HepG2 (cell line): ENCODE results near the gene NAGK. TPM values are rescaled to one million over a fixed set of nuclear protein-coding genes. Genes with fewer than 3 reads are reported as not detected.

Experiments used
- ATF4 ChIP-seq, 2 experiments: fragments of 450-650 bp in 1 of 2; sonication (generic) in 1 of 2; formaldehyde crosslinking; IDR thresholded peaks; 2 replicates each; pipeline versions ENCODE4 v1.5.0 to v1.8.0; 2020 to 2022; ENCODE audit warnings: mild to moderate bottlenecking in 1 of 2, missing genetic modification reagents in 1 of 2
- HDAC2 ChIP-seq: sonication (generic); formaldehyde crosslinking; IDR thresholded peaks from 2 replicates; pipeline ENCODE4 v1.4.0; 2020; ENCODE audit warnings: missing genetic modification reagents
- IRX3 ChIP-seq: sonication (generic); formaldehyde crosslinking; IDR thresholded peaks from 2 replicates; pipeline ENCODE4 v1.8.1; 2023; ENCODE audit warnings: mild to moderate bottlenecking, low read depth, missing genetic modification reagents, borderline replicate concordance
- JUN ChIP-seq: sonication (generic); formaldehyde crosslinking; IDR thresholded peaks from 2 replicates; pipeline ENCODE4 v1.4.0; 2020; ENCODE audit warnings: mild to moderate bottlenecking, missing genetic modification reagents
- MXD4 ChIP-seq: IDR thresholded peaks from 2 replicates; pipeline ENCODE4 v1.6.1; 2016; ENCODE audit warnings: mild to moderate bottlenecking, missing biosample characterization, missing genetic modification reagents
- NCOA1 ChIP-seq: sonication (generic); formaldehyde crosslinking; IDR thresholded peaks from 2 replicates; pipeline ENCODE4 v1.9.0; 2021; ENCODE audit warnings: missing genetic modification reagents
- NFKBIZ ChIP-seq: IDR thresholded peaks from 2 replicates; pipeline ENCODE4 v1.6.1; 2018; ENCODE audit warnings: missing genetic modification reagents, missing compliant biosample characterization
- NR2F2 ChIP-seq: IDR thresholded peaks from 2 replicates; pipeline ENCODE4 v1.6.1; 2012; ENCODE audit warnings: low read depth, inconsistent platforms, borderline replicate concordance
- SP140L ChIP-seq: sonication (generic); formaldehyde crosslinking; IDR thresholded peaks from 2 replicates; pipeline ENCODE4 v1.4.0; 2020; ENCODE audit warnings: missing genetic modification reagents, borderline replicate concordance
- SSRP1 ChIP-seq: IDR thresholded peaks from 2 replicates; pipeline ENCODE4 v1.6.1; 2016; ENCODE audit warnings: control low read depth
- TBX3 ChIP-seq: fragments of 450-650 bp; IDR thresholded peaks from 2 replicates; pipeline ENCODE4 v1.6.1; 2017; ENCODE audit warnings: antibody characterized with exemption, mild to moderate bottlenecking, inconsistent platforms, borderline replicate concordance
- ZMYM2 ChIP-seq: sonication (generic); formaldehyde crosslinking; IDR thresholded peaks from 2 replicates; pipeline ENCODE4 v1.8.0; 2022; ENCODE audit warnings: mild to moderate bottlenecking, missing genetic modification reagents
- ZNF124 ChIP-seq: sonication (generic); formaldehyde crosslinking; IDR thresholded peaks from 2 replicates; pipeline ENCODE4 v1.4.0; 2020; ENCODE audit warnings: missing genetic modification reagents
- ZNF317 ChIP-seq: sonication (generic); formaldehyde crosslinking; IDR thresholded peaks from 2 replicates; pipeline ENCODE4 v1.5.0; 2020; ENCODE audit warnings: mild to moderate bottlenecking, missing genetic modification reagents
- ZNF33A ChIP-seq: sonication (generic); formaldehyde crosslinking; IDR thresholded peaks from 2 replicates; pipeline ENCODE4 v1.5.1; 2020; ENCODE audit warnings: missing genetic modification reagents, mild to moderate bottlenecking, moderate library complexity, borderline replicate concordance
- ZNF468 ChIP-seq: sonication (generic); formaldehyde crosslinking; IDR thresholded peaks from 2 replicates; pipeline ENCODE4 v1.8.0; 2022; ENCODE audit warnings: mild to moderate bottlenecking, moderate library complexity, missing genetic modification reagents
- ZNF557 ChIP-seq: sonication (generic); formaldehyde crosslinking; IDR thresholded peaks from 2 replicates; pipeline ENCODE4 v1.4.0; 2020; ENCODE audit warnings: missing genetic modification reagents
- ZNF577 ChIP-seq: sonication (generic); formaldehyde crosslinking; IDR thresholded peaks from 2 replicates; pipeline ENCODE4 v1.4.0; 2020; ENCODE audit warnings: mild to moderate bottlenecking, low read depth, missing genetic modification reagents, borderline replicate concordance
- ZNF75D ChIP-seq: sonication (generic); formaldehyde crosslinking; IDR thresholded peaks from 2 replicates; pipeline ENCODE4 v1.8.1; 2023; ENCODE audit warnings: missing genetic modification reagents, mild to moderate bottlenecking, borderline replicate concordance
- ZNF883 ChIP-seq: sonication (generic); formaldehyde crosslinking; IDR thresholded peaks from 2 replicates; pipeline ENCODE4 v1.5.1; 2020; ENCODE audit warnings: mild to moderate bottlenecking, missing genetic modification reagents; ENCODE audit errors: not compliant biosample characterization
- polyA plus RNA-seq, 8 experiments: library from polyadenylated mRNA; depleted of rRNA in 3 of 8; stranded (reverse) in 7 of 8; unstranded in 1 of 8; fragments of >200 nt; fragmentation: Illumina TruSeq in 4 of 8; extraction: Trizol in 4 of 8; gene quantifications; 2 replicates each; pipeline versions ENCODE4 v1.2.1 to v1.2.3, GENCODE V29; 2011 to 2016; ENCODE audit warnings: low read depth in 4 of 8, missing spikeins in 1 of 8, mixed read lengths in 1 of 8; ENCODE audit not compliant: insufficient read depth in 1 of 8
- total RNA-seq, 5 experiments: library from RNA; depleted of rRNA; stranded (reverse); fragments of >200 nt; fragmentation: Illumina TruSeq; extraction: Trizol; gene quantifications; 2 replicates each; pipeline ENCODE4 v1.2.3, GENCODE V29; 2016; ENCODE audit warnings: low read depth in 1 of 5
- TF ChIP-seq, protein P1 (sequence below): sonication (generic); formaldehyde crosslinking; IDR thresholded peaks from 2 replicates; pipeline ENCODE4 v1.5.0; 2020; ENCODE audit warnings: mild to moderate bottlenecking, missing genetic modification reagents
- TF ChIP-seq, protein P2 (sequence below): sonication (generic); formaldehyde crosslinking; IDR thresholded peaks from 2 replicates; pipeline ENCODE4 v1.4.0; 2020; ENCODE audit warnings: mild to moderate bottlenecking, missing genetic modification reagents
- TF ChIP-seq, protein P3 (sequence below): sonication (generic); formaldehyde crosslinking; IDR thresholded peaks from 2 replicates; pipeline ENCODE4 v1.4.0; 2020; ENCODE audit warnings: missing genetic modification reagents, borderline replicate concordance

Gene NAGK
- total and polyA plus RNA-seq, 2 of the 13 experiments (the other 11 are each of a cell fraction or from before 2014, with no cell fraction given), result 24.4 to 35.2 TPM

DNA sequence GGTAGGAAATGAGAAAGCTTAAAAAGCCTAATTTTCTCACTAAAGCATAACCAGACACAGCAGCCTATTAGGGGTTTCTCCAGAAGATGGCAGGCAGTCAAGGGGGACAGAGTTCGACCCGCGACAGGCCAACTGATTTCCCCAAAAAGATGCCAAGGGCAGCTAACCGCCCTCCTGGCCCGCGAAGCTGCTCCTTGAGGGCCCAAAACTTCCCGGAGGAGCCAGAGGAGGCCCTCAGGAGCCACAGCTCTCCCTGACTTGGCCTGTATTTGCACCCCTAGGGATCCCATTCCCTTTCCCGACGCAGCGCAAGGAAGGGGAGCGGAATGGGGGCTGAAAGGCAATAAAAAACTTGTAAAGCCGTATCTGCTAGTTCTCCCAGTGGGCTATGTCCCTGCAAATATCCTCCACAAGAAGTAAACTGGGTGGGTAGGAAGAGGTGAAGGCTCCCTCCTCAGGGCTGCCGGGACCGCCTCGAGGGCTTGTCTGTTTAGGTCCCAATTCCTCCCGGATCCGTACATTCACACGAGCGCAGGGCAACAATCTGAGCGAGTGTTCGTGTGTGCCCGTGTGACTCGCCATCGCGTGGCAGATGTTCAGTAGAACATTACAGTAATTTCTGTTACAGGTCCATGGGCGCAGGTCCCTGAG is 756 bp upstream of the NAGK start (continued):
- TF ChIP-seq IRX3 (CRISPR knock-in tag) (peak; percentile 1; the same call in 1 of the 2 replicates), JUN (CRISPR knock-in tag) (0 out of 2 replicates have a peak, but pooled peaks have one; percentile 21), ZNF883 (no peak), SSRP1 (CRISPR knock-in tag) (0 out of 2 replicates have a peak, but pooled peaks have one; percentile 1), SP140L (peak; percentile 74; the same call in 1 of the 2 replicates), ZNF124 (CRISPR knock-in tag) (0 out of 2 replicates have a peak, but pooled peaks have one; percentile 14), ZMYM2 (CRISPR knock-in tag) (peak; percentile 44; the same call in 1 of the 2 replicates), ZNF468 (CRISPR knock-in tag) (0 out of 2 replicates have a peak, but pooled peaks have one; percentile 51), ZNF577 (CRISPR knock-in tag) (peak; percentile 70; the same call in 1 of the 2 replicates), TBX3 (no peak), NCOA1 (CRISPR knock-in tag) (no peak), ZNF75D (CRISPR knock-in tag) (peak; percentile 94; the same call in 1 of the 2 replicates), NFKBIZ (CRISPR knock-in tag) (peak; percentile 13; the same call in 1 of the 2 replicates), ZNF33A (CRISPR knock-in tag) (peak; percentile 89; the same call in 1 of the 2 replicates), NR2F2 (peak; percentile 35; the same call in 1 of the 2 replicates), ATF4 (CRISPR knock-in tag; IDR thresholded peaks at IDR 0.05) (no peak), ZNF557 (peak; percentile 87; the same call in 1 of the 2 replicates), ZNF317 (CRISPR knock-in tag) (no peak; the same call in 1 of the 2 replicates), HDAC2 (CRISPR knock-in tag) (0 out of 2 replicates have a peak, but pooled peaks have one; percentile 9), MXD4 (CRISPR knock-in tag) (no peak)
- TF ChIP-seq, protein P1, sequence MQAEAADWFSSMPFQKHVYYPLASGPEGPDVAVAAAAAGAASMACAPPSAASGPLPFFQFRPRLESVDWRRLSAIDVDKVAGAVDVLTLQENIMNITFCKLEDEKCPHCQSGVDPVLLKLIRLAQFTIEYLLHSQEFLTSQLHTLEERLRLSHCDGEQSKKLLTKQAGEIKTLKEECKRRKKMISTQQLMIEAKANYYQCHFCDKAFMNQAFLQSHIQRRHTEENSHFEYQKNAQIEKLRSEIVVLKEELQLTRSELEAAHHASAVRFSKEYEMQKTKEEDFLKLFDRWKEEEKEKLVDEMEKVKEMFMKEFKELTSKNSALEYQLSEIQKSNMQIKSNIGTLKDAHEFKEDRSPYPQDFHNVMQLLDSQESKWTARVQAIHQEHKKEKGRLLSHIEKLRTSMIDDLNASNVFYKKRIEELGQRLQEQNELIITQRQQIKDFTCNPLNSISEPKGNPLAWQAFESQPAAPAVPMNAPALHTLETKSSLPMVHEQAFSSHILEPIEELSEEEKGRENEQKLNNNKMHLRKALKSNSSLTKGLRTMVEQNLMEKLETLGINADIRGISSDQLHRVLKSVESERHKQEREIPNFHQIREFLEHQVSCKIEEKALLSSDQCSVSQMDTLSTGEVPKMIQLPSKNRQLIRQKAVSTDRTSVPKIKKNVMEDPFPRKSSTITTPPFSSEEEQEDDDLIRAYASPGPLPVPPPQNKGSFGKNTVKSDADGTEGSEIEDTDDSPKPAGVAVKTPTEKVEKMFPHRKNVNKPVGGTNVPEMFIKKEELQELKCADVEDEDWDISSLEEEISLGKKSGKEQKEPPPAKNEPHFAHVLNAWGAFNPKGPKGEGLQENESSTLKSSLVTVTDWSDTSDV (CRISPR knock-in tag), result peak; percentile 6; the same call in 1 of the 2 replicates
- TF ChIP-seq, protein P2, sequence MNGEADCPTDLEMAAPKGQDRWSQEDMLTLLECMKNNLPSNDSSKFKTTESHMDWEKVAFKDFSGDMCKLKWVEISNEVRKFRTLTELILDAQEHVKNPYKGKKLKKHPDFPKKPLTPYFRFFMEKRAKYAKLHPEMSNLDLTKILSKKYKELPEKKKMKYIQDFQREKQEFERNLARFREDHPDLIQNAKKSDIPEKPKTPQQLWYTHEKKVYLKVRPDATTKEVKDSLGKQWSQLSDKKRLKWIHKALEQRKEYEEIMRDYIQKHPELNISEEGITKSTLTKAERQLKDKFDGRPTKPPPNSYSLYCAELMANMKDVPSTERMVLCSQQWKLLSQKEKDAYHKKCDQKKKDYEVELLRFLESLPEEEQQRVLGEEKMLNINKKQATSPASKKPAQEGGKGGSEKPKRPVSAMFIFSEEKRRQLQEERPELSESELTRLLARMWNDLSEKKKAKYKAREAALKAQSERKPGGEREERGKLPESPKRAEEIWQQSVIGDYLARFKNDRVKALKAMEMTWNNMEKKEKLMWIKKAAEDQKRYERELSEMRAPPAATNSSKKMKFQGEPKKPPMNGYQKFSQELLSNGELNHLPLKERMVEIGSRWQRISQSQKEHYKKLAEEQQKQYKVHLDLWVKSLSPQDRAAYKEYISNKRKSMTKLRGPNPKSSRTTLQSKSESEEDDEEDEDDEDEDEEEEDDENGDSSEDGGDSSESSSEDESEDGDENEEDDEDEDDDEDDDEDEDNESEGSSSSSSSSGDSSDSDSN (CRISPR knock-in tag), result no peak
- TF ChIP-seq, protein P3, sequence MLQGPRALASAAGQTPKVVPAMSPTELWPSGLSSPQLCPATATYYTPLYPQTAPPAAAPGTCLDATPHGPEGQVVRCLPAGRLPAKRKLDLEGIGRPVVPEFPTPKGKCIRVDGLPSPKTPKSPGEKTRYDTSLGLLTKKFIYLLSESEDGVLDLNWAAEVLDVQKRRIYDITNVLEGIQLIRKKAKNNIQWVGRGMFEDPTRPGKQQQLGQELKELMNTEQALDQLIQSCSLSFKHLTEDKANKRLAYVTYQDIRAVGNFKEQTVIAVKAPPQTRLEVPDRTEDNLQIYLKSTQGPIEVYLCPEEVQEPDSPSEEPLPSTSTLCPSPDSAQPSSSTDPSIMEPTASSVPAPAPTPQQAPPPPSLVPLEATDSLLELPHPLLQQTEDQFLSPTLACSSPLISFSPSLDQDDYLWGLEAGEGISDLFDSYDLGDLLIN (CRISPR knock-in tag), result no peak
